Measurements from ENCODE around the gene MAP2.

Gene MAP2

GRCh38 chr2:209445485-209445884, 21.6 kb downstream of the MAP2 start:
- Histone ChIP-seq H3K27me3 (replicated peaks in 2 of 5; ENCODE audit: control insufficient read depth in 4 of 5, insufficient read depth in 5 of 5, low read length in 4 of 5) (no peaks in the 10 kb centered on the region), H3K36me3 (ENCODE audit: control insufficient read depth in 4 of 4, insufficient read depth in 4 of 4, low read length in 3 of 4) (no peaks in the 10 kb centered on the region), H3K4me3 (ENCODE audit: control insufficient read depth in 1 of 7, extremely low read depth in 1 of 7, insufficient read depth in 4 of 7, low read depth in 2 of 7, low read length in 6 of 7) (no peak overlapping the region), H3K9me3 (ENCODE audit: control extremely low read depth in 1 of 5, control insufficient read depth in 4 of 5, insufficient read depth in 2 of 5, low read depth in 1 of 5, low read length in 4 of 5) (no peaks in the 10 kb centered on the region), H3K27ac (ENCODE audit: insufficient read depth in 1 of 2, low read depth in 1 of 2, low read length in 2 of 2, poor library complexity in 1 of 2, severe bottlenecking in 2 of 2) (no peak overlapping the region), H3K4me1 (ENCODE audit: control extremely low read depth in 1 of 4, control insufficient read depth in 4 of 4, insufficient read depth in 4 of 4, low read length in 3 of 4) (no peaks in the 10 kb centered on the region)
- no peak for DNase-seq
- POLR2A ChIA-PET = no interaction called here
- CTCF ChIA-PET = no interaction called here
- no CpG with 5 or more reads among the region's 2 CpGs for WGBS (ENCODE audit: insufficient coverage)

DNA sequence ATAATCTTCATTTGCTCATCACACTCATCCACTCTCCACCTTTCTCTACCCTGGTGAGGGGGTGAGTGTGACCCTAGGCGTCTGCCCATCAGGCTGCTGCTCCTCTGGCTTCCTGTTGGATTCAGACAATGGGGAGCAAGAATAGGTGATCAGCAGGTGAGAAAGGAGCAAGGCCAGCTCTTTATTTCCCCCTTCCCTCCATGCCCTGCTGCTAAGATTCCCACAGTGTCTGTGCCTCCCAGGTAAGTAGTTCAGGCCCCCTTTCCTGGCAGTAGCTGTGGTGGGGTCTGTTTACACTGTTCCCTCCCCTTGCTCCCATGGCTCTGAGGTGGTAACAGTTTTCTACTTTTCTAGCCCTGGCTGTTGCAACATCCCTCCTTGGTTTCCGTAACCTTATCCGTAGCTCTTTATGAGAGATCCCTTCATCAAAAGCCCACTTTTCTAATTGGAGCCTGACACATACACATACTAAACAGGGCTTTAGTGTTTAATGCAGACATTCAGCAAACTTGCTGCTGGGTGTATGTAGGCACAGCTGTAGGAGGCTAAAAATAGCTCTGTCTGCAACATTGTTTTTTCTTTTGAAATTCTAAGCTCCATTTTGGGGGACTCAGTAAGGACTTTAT, 27.5 kb downstream of the MAP2 start:
- Histone ChIP-seq H3K9me3 (ENCODE audit: control extremely low read depth in 1 of 5, control insufficient read depth in 4 of 5, insufficient read depth in 2 of 5, low read depth in 1 of 5, low read length in 4 of 5) (no peaks in the 10 kb centered on the region), H3K4me1 (ENCODE audit: control extremely low read depth in 1 of 4, control insufficient read depth in 4 of 4, insufficient read depth in 4 of 4, low read length in 3 of 4) (no peaks in the 10 kb centered on the region), H3K27me3 (replicated peaks in 2 of 5; ENCODE audit: control insufficient read depth in 4 of 5, insufficient read depth in 5 of 5, low read length in 4 of 5) (peaks cover 0 to 2% (median 0%) of the 10 kb centered on the region in 5 experiments), H3K4me3 (ENCODE audit: control insufficient read depth in 1 of 7, extremely low read depth in 1 of 7, insufficient read depth in 4 of 7, low read depth in 2 of 7, low read length in 6 of 7) (no peak overlapping the region), H3K27ac (ENCODE audit: insufficient read depth in 1 of 2, low read depth in 1 of 2, low read length in 2 of 2, poor library complexity in 1 of 2, severe bottlenecking in 2 of 2) (no peak overlapping the region), H3K36me3 (ENCODE audit: control insufficient read depth in 4 of 4, insufficient read depth in 4 of 4, low read length in 3 of 4) (no peaks in the 10 kb centered on the region)
- ChIA-PET CTCF (interaction anchor here (0.9 to 1.2 kb wide), 2 partner anchors 16 to 83 kb away, joined by 3 read pairs; no protein-coding TSS in a partner anchor), POLR2A (no interaction called here)
- no peak for DNase-seq
- WGBS (ENCODE audit: insufficient coverage) = no CpG with 5 or more reads among the region's 3 CpGs

DNA sequence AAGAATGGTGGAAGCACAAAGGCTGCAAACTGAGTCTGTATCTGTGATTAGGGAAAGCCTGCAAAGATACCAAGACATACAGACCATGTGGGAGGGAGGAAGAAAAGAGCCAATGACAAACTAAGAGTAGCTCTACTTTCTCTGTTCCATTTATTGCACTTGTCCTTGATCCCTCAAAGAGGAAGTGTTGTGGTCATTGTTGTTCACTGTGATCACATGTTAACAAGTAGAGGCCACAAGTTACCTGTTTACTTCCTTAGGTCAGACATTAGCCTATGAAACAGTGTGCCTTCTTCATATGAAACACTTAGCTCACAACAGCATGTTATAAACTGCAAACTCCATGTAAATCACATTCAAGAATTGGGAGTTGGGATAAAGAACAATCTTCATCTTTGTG, 32.6 kb downstream of the MAP2 start:
- H3K4me3 ChIP-seq (ENCODE audit: control insufficient read depth in 1 of 7, extremely low read depth in 1 of 7, insufficient read depth in 4 of 7, low read depth in 2 of 7, low read length in 6 of 7) = no peak overlapping the region
- ChIA-PET CTCF (no interaction called here), POLR2A (no interaction called here)
- DNase-seq = no peak
- H3K27ac ChIP-seq (ENCODE audit: insufficient read depth in 1 of 2, low read depth in 1 of 2, low read length in 2 of 2, poor library complexity in 1 of 2, severe bottlenecking in 2 of 2) = no peak overlapping the region
- H3K27me3 ChIP-seq (replicated peaks in 2 of 5; ENCODE audit: control insufficient read depth in 4 of 5, insufficient read depth in 5 of 5, low read length in 4 of 5) = peaks cover 0 to 2% (median 0%) of the 10 kb centered on the region in 5 experiments
- no peaks in the 10 kb centered on the region for H3K9me3 ChIP-seq (ENCODE audit: control extremely low read depth in 1 of 5, control insufficient read depth in 4 of 5, insufficient read depth in 2 of 5, low read depth in 1 of 5, low read length in 4 of 5)
- H3K4me1 ChIP-seq (ENCODE audit: control extremely low read depth in 1 of 4, control insufficient read depth in 4 of 4, insufficient read depth in 4 of 4, low read length in 3 of 4) = no peaks in the 10 kb centered on the region
- no peaks in the 10 kb centered on the region for H3K36me3 ChIP-seq (ENCODE audit: control insufficient read depth in 4 of 4, insufficient read depth in 4 of 4, low read length in 3 of 4)

GRCh38 chr2:209458008-209458979, 34.4 kb downstream of the MAP2 start:
- CTCF ChIA-PET = interaction anchor here (0.9 kb wide), 2 partner anchors 33 to 120 kb away, joined by 3 to 4 read pairs; no protein-coding TSS in a partner anchor

DNA sequence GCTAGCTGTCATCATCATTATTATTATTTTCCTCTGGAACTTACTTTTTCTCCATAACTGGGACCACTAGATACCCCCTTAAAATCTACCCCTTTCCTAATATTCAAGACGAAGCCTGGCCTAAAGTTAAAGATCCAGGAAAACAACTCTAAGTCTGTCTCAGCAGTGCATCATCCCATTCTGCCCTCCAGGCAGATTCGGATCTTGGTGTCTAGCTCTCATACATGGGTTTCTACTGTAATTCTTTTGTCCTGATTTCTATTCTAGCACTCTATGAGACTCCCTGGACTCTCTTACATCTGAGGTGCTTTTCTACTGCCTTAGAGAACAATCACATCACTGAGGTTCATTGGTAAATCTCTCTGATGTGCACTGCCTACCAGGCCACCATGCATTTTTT, 35.5 kb downstream of the MAP2 start:
- Histone ChIP-seq H3K27me3 (replicated peaks in 2 of 5; ENCODE audit: control insufficient read depth in 4 of 5, insufficient read depth in 5 of 5, low read length in 4 of 5) (no peaks in the 10 kb centered on the region), H3K27ac (ENCODE audit: insufficient read depth in 1 of 2, low read depth in 1 of 2, low read length in 2 of 2, poor library complexity in 1 of 2, severe bottlenecking in 2 of 2) (no peak overlapping the region), H3K9me3 (ENCODE audit: control extremely low read depth in 1 of 5, control insufficient read depth in 4 of 5, insufficient read depth in 2 of 5, low read depth in 1 of 5, low read length in 4 of 5) (no peaks in the 10 kb centered on the region), H3K4me3 (ENCODE audit: control insufficient read depth in 1 of 7, extremely low read depth in 1 of 7, insufficient read depth in 4 of 7, low read depth in 2 of 7, low read length in 6 of 7) (no peak overlapping the region), H3K4me1 (ENCODE audit: control extremely low read depth in 1 of 4, control insufficient read depth in 4 of 4, insufficient read depth in 4 of 4, low read length in 3 of 4) (no peaks in the 10 kb centered on the region), H3K36me3 (ENCODE audit: control insufficient read depth in 4 of 4, insufficient read depth in 4 of 4, low read length in 3 of 4) (no peaks in the 10 kb centered on the region)
- WGBS (ENCODE audit: insufficient coverage) = 100% methylated on average over 2 of the region's 2 CpGs
- no peak for DNase-seq
- POLR2A ChIA-PET = no interaction called here
- CTCF ChIA-PET = interaction anchor here (0.9 to 1.4 kb wide), 3 partner anchors 34 to 125 kb away, joined by 3 to 4 read pairs (median 3); no protein-coding TSS in a partner anchor

More at GRCh38 chr2:209458008-209458979, 34.4 kb downstream of the MAP2 start:
- no peaks in the 10 kb centered on the region for H3K36me3 ChIP-seq (ENCODE audit: control insufficient read depth in 4 of 4, insufficient read depth in 4 of 4, low read length in 3 of 4)
- no peak overlapping the region for H3K27ac ChIP-seq (ENCODE audit: insufficient read depth in 1 of 2, low read depth in 1 of 2, low read length in 2 of 2, poor library complexity in 1 of 2, severe bottlenecking in 2 of 2)
- POLR2A ChIA-PET = no interaction called here
- H3K4me3 ChIP-seq (ENCODE audit: control insufficient read depth in 1 of 7, extremely low read depth in 1 of 7, insufficient read depth in 4 of 7, low read depth in 2 of 7, low read length in 6 of 7) = no peak overlapping the region
- DNase-seq = no peak
- no peaks in the 10 kb centered on the region for H3K4me1 ChIP-seq (ENCODE audit: control extremely low read depth in 1 of 4, control insufficient read depth in 4 of 4, insufficient read depth in 4 of 4, low read length in 3 of 4)
- H3K27me3 ChIP-seq (replicated peaks in 2 of 5; ENCODE audit: control insufficient read depth in 4 of 5, insufficient read depth in 5 of 5, low read length in 4 of 5) = no peaks in the 10 kb centered on the region
- H3K9me3 ChIP-seq (ENCODE audit: control extremely low read depth in 1 of 5, control insufficient read depth in 4 of 5, insufficient read depth in 2 of 5, low read depth in 1 of 5, low read length in 4 of 5) = no peaks in the 10 kb centered on the region
- WGBS (ENCODE audit: insufficient coverage) = no CpG with 5 or more reads among the region's 3 CpGs

DNA sequence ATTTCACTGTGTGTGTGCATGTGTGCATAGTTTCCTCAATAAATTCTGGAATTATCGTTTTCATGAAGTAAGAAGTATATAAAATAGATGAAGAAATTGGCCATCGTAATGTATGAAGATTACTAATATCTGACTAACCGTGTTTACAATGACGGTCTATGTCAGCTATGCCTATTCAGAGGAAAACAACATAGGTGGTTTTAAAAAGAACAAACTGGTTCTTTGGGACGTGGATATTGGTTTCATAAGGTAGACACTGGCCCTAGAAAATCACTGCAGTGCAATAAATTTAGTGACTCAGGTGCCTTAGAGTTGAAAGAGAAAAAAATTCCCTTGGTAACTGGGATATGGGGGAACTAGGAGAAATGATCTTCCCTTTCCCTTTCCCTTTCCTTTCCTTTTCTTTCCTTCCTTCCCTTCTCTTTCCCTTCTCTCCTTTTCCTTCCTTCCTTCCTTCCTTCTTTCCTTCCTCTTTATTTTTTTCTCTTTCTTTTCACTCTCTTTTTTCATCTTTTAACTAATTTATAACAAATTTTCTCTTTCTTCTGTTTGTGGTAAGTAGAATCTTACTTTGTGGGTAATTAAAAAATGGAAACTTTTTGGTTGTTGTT, 36.4 kb downstream of the MAP2 start:
- Histone ChIP-seq H3K27ac (ENCODE audit: insufficient read depth in 1 of 2, low read depth in 1 of 2, low read length in 2 of 2, poor library complexity in 1 of 2, severe bottlenecking in 2 of 2) (no peak overlapping the region), H3K27me3 (replicated peaks in 2 of 5; ENCODE audit: control insufficient read depth in 4 of 5, insufficient read depth in 5 of 5, low read length in 4 of 5) (no peaks in the 10 kb centered on the region), H3K36me3 (ENCODE audit: control insufficient read depth in 4 of 4, insufficient read depth in 4 of 4, low read length in 3 of 4) (no peaks in the 10 kb centered on the region), H3K4me3 (ENCODE audit: control insufficient read depth in 1 of 7, extremely low read depth in 1 of 7, insufficient read depth in 4 of 7, low read depth in 2 of 7, low read length in 6 of 7) (no peak overlapping the region), H3K9me3 (ENCODE audit: control extremely low read depth in 1 of 5, control insufficient read depth in 4 of 5, insufficient read depth in 2 of 5, low read depth in 1 of 5, low read length in 4 of 5) (no peaks in the 10 kb centered on the region), H3K4me1 (ENCODE audit: control extremely low read depth in 1 of 4, control insufficient read depth in 4 of 4, insufficient read depth in 4 of 4, low read length in 3 of 4) (no peaks in the 10 kb centered on the region)
- ChIA-PET POLR2A (no interaction called here), CTCF (interaction anchor here (1.1 to 1.4 kb wide), 3 partner anchors 20 to 126 kb away, joined by 3 read pairs; no protein-coding TSS in a partner anchor)
- DNase-seq = no peak
- 100% methylated on average over 4 of the region's 5 CpGs for WGBS (ENCODE audit: insufficient coverage)
